Measurements from ENCODE around the gene IGFBP5. TPM values are rescaled to one million over a fixed set of nuclear protein-coding genes. Genes with fewer than 3 reads are reported as not detected.

IGFBP5 gene
- total RNA-seq, 4 donors from 2014 or later = 99.5 to 550 (median 279) TPM

DNA sequence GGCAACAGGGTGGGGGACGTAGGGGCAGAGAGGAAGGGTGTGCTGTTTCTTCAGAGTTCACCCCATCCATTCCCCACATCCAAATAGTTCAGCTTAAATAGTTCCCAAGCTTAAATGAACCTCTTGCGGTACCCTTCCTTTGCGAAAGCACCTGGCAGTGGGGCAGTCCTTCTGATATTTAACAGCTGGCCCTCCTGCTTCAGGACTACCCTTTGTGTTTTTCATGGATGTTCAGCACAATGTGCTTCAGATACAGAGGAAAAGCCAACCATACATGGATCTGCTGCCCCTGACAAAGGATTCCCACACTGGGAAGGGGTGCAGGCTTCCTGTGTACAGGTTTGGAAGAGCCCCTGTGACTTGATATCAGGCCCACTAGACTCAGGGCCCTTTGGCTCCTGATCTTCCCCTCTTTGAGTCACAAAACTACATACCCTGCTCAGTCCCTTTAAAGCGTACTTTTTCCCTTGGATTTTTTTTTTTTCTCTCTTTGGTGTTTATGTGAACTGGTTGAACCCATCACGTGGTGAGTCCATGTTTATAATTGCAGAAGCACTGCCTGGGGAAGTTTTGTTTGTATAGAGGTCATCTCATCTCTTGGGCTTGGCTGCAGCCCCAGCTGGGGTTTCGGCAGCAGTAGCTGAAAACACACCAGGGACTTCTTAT is 45.3 kb upstream of the IGFBP5 start:
- no peak for TF ChIP-seq CTCF (IDR thresholded peaks at IDR 0.05 in 4 of 5, conservative IDR thresholded peaks at IDR 0.05 in 1 of 5)
- no peak for TF ChIP-seq POLR2A (IDR thresholded peaks at IDR 0.05)
- no peaks in the 10 kb centered on the region for H3K36me3 ChIP-seq
- H3K27ac ChIP-seq = peak overlapping the region in 3 of 4 donors; percentile 5 to 57 (median 56)
- no peaks in the 10 kb centered on the region for H3K9me3 ChIP-seq
- intact Hi-C loops (cut with DNase I; ENCODE audit: low total_unique reads) (no loop called here), in situ Hi-C loops (cut with MboI; ENCODE audit: low sequenced_read_pairs in 4 of 4) (no loop called here)
- no peak overlapping the region for H3K4me3 ChIP-seq
- peaks cover 6 to 22% of the 10 kb centered on the region in 2 donors for H3K4me1 ChIP-seq
- ATAC-seq (peak; percentile 9 to 44), DNase-seq (no peak)
- H3K27me3 ChIP-seq = no peaks in the 10 kb centered on the region

DNA sequence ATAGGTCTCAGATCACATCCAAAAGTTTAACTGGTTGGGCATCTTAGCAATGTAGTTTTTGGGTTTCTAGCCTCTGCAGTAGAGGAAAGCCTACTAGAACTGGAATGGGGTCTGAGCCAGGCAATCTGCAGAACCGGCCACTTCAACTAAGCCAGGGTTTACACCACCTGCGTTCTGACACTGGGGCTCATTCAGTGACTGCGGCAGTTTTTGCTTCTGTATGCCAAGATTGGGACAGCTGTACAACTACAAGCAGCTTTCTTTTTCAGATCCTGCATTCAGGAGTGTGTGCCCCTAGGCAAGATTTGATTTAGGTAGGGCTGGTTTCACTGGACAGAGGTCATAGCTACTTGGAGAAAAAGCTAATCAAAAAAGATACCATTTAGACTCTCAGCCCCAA is 43.7 kb upstream of the IGFBP5 start:
- no peak overlapping the region for H3K27ac ChIP-seq
- intact Hi-C loops (cut with DNase I; ENCODE audit: low total_unique reads) (no loop called here), in situ Hi-C loops (cut with MboI; ENCODE audit: low sequenced_read_pairs in 4 of 4) (no loop called here)
- no peaks in the 10 kb centered on the region for H3K9me3 ChIP-seq
- H3K36me3 ChIP-seq = no peaks in the 10 kb centered on the region
- DNase-seq (no peak), ATAC-seq (no peak)
- H3K4me3 ChIP-seq = no peak overlapping the region
- TF ChIP-seq CTCF (IDR thresholded peaks at IDR 0.05 in 4 of 5, conservative IDR thresholded peaks at IDR 0.05 in 1 of 5) = no peak
- no peaks in the 10 kb centered on the region for H3K27me3 ChIP-seq
- H3K4me1 ChIP-seq = peaks cover 6 to 24% of the 10 kb centered on the region in 2 donors

DNA sequence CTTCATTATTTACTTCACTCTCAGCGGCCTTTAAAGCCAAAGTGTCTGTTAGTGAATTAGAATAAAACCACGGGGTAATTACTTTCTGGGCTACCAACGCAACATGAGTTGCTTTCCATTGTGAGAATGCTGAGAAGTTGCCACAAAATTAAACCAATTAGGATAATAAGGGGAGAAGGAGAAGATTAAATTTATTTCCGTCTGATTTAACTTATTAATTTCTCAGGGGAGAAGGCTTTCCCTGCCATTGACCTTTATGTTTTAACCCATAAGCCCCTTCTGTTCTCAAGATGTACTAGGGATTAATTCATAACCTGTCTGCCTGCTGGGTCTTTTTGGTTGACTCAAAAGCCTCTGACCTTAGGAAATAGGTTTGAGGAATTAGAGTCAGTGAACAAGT is 42.3 kb upstream of the IGFBP5 start:
- H3K4me1 ChIP-seq = peaks cover 6 to 24% of the 10 kb centered on the region in 2 donors
- H3K27me3 ChIP-seq = no peaks in the 10 kb centered on the region
- no peaks in the 10 kb centered on the region for H3K36me3 ChIP-seq
- H3K27ac ChIP-seq = no peak overlapping the region
- H3K4me3 ChIP-seq = no peak overlapping the region
- DNase-seq (no peak), ATAC-seq (no peak)
- intact Hi-C loops (cut with DNase I; ENCODE audit: low total_unique reads) = no loop called here
- TF ChIP-seq POLR2A (IDR thresholded peaks at IDR 0.05) = no peak
- TF ChIP-seq CTCF (IDR thresholded peaks at IDR 0.05 in 4 of 5, conservative IDR thresholded peaks at IDR 0.05 in 1 of 5) = no peak
- in situ Hi-C loops (cut with MboI; ENCODE audit: low sequenced_read_pairs in 4 of 4) = no loop called here
- no peaks in the 10 kb centered on the region for H3K9me3 ChIP-seq

DNA sequence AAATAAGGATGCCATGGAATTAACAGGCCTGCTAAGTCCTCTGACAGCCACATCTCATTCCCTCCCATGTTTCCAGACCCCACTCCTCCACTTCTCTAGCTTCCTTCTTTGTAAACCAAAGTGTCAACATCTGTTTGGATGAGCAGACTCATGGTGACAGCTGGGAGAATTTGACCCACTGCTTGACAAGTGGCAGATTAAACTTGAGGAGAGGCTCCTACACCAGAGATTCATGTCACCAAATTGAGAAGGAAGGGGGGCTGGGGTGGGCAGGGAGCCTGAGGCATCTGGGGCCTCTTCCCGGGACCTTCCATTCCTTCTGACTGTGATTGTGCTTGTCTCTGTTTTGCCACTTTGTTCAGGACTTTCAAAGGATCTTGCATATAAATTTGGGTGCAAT is 41.0 kb upstream of the IGFBP5 start:
- intact Hi-C loops (cut with DNase I; ENCODE audit: low total_unique reads) = no loop called here
- Histone ChIP-seq H3K36me3 (no peaks in the 10 kb centered on the region), H3K4me3 (no peak overlapping the region), H3K9me3 (no peaks in the 10 kb centered on the region), H3K27ac (no peak overlapping the region), H3K27me3 (no peaks in the 10 kb centered on the region), H3K4me1 (peaks cover 6 to 19% of the 10 kb centered on the region in 2 donors)
- DNase-seq (no peak), ATAC-seq (no peak)
- TF ChIP-seq CTCF (IDR thresholded peaks at IDR 0.05 in 4 of 5, conservative IDR thresholded peaks at IDR 0.05 in 1 of 5) (no peak), POLR2A (IDR thresholded peaks at IDR 0.05) (no peak)
- in situ Hi-C loops (cut with MboI; ENCODE audit: low sequenced_read_pairs in 4 of 4) = no loop called here

DNA sequence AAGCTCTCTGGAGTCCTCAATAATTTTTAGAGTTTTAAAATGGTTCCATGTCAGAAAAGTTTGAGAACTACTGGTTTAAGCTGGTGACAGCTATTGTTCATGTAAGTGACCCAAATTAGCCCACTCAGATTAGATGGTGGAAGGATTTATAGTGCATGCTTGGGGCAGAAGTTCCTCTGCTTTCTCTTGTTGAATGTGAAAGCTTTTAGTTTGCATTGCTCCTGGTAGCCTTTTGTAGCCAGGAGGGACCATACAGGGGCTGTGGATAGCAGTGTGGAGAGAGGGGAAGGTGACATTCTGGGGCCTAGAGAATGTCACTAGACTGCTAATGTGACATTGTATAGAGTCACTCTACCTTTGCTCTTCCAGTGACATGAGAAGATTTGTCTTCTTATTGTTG is 40.3 kb upstream of the IGFBP5 start:
- H3K27ac ChIP-seq = no peak overlapping the region
- H3K9me3 ChIP-seq = no peaks in the 10 kb centered on the region
- no peak for ATAC-seq
- H3K4me3 ChIP-seq = no peak overlapping the region
- peaks cover 6 to 19% of the 10 kb centered on the region in 2 donors for H3K4me1 ChIP-seq
- TF ChIP-seq POLR2A (IDR thresholded peaks at IDR 0.05) (no peak), CTCF (IDR thresholded peaks at IDR 0.05 in 4 of 5, conservative IDR thresholded peaks at IDR 0.05 in 1 of 5) (no peak)
- in situ Hi-C loops (cut with MboI; ENCODE audit: low sequenced_read_pairs in 4 of 4) (no loop called here), intact Hi-C loops (cut with DNase I; ENCODE audit: low total_unique reads) (no loop called here)
- H3K36me3 ChIP-seq = no peaks in the 10 kb centered on the region
- no peaks in the 10 kb centered on the region for H3K27me3 ChIP-seq
- no peak for DNase-seq
